Endodermal cell (in vitro differentiated cells): ENCODE data around the gene ANKH. TPM values are rescaled to one million over a fixed set of nuclear protein-coding genes. Genes with fewer than 3 reads are reported as not detected.

Experiments
- DNase-seq: peaks from one replicate; pipeline ENCODE4 v3.0.0-alpha.2; 2017
- H3K27ac ChIP-seq: 2 replicates; pipeline ENCODE4 v1.5.1; 2013; ENCODE audit warnings: mild to moderate bottlenecking, low read depth, low read length, moderate library complexity
- H3K27me3 ChIP-seq: 2 replicates; pipeline ENCODE4 v1.6.1; 2013; ENCODE audit warnings: mild to moderate bottlenecking, low read length, moderate library complexity; ENCODE audit not compliant: insufficient read depth, control insufficient read depth, poor library complexity, severe bottlenecking
- H3K36me3 ChIP-seq: 2 replicates; pipeline ENCODE4 v1.7.0; 2013; ENCODE audit warnings: mild to moderate bottlenecking, low read length, moderate library complexity; ENCODE audit not compliant: control insufficient read depth, insufficient read depth
- H3K4me1 ChIP-seq: one replicate; pipeline ENCODE4 v1.7.0; 2013; ENCODE audit warnings: low read length; ENCODE audit not compliant: control insufficient read depth, insufficient read depth
- H3K4me3 ChIP-seq: 2 replicates; pipeline ENCODE4 v1.5.1; 2013; ENCODE audit warnings: mild to moderate bottlenecking, low read length, moderate library complexity
- H3K9ac ChIP-seq: 2 replicates; pipeline ENCODE4 v1.6.1; 2013; ENCODE audit warnings: mild to moderate bottlenecking, low read length, moderate library complexity; ENCODE audit not compliant: poor library complexity, severe bottlenecking; ENCODE audit errors: extremely low read depth
- H3K9me3 ChIP-seq: 2 replicates; pipeline ENCODE4 v1.6.1; 2013; ENCODE audit warnings: mild to moderate bottlenecking, low read length, moderate library complexity; ENCODE audit not compliant: control insufficient read depth
- H3K27ac Mint-ChIP-seq: 2 replicates; pipeline ENCODE4 v1.8.0; 2020; ENCODE audit warnings: mixed read lengths
- H3K27me3 Mint-ChIP-seq: 2 replicates; pipeline ENCODE4 v1.8.0; 2021; ENCODE audit warnings: mild to moderate bottlenecking, mixed read lengths; ENCODE audit not compliant: insufficient read depth
- H3K36me3 Mint-ChIP-seq: 2 replicates; pipeline ENCODE4 v1.8.0; 2020; ENCODE audit warnings: low read depth, mixed read lengths
- H3K4me1 Mint-ChIP-seq: 2 replicates; pipeline ENCODE4 v1.8.0; 2020; ENCODE audit warnings: mixed read lengths
- H3K4me3 Mint-ChIP-seq: 2 replicates; pipeline ENCODE4 v1.8.0; 2020; ENCODE audit warnings: mild to moderate bottlenecking, moderate library complexity, mixed read lengths
- H3K9me3 Mint-ChIP-seq: 2 replicates; pipeline ENCODE4 v1.8.0; 2020; ENCODE audit warnings: mild to moderate bottlenecking, mixed read lengths
- WGBS, 2 experiments: methylation state at CpG; one replicate each; pipeline versions ENCODE4 v1.1.5 to v1.1.7; 2013; ENCODE audit warnings: missing lambda C conversion rate in 2 of 2, mixed read lengths in 1 of 2; ENCODE audit not compliant: insufficient coverage in 1 of 2, insufficient read length in 1 of 2; 5-methylcytosine and 5-hydroxymethylcytosine counted together
- total RNA-seq, 2 donors: library from RNA; stranded (reverse); fragmentation: NEBNext Ultra II Directional in 1 of 2; extraction: Animal tissue kit (Norgen Biotek cat#: 25700) in 1 of 2; gene quantifications; 2 replicates in 1 of 2; 3 replicates in 1 of 2; pipeline ENCODE4 v1.2.1, GENCODE V29; 2021
- TF ChIP-seq, protein P1 (sequence below): fragments of 200-600 bp; sonication (generic); conservative IDR thresholded peaks from 2 replicates; pipeline ENCODE4 v1.5.0; 2021; ENCODE audit warnings: antibody characterized with exemption, mild to moderate bottlenecking

Gene ANKH
- total RNA-seq, 2 donors from 2014 or later: 26.5 to 43.4 TPM

DNA sequence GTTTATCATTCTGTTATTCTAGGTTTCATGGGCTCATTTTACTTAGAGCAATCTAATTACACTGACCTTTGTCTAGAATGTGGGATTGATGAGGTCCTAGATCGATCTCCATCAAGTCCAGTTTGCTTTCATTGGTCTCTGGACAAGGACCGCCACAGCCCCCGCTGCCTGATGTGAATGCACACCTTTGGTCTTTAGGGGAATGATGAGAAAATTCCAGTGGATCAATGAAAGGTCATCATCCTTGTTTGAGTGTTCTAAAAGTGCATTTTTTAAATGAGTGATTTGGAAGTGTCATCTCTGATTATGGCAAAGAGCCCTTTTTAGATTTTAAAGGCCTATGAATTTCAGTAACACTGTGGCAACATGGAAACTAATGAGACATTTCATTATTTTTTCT lies 2.2 kb upstream of the ANKH start:
- 97 to 100% methylated on average over 3 of the region's 3 CpGs for WGBS, 2 experiments
- Histone ChIP-seq H3K9ac (no peak overlapping the region), H3K36me3 (no peaks in the 10 kb centered on the region), H3K4me1 (no peaks in the 10 kb centered on the region), H3K27ac (no peak overlapping the region), H3K9me3 (no peaks in the 10 kb centered on the region), H3K27me3 (peaks cover 23% of the 10 kb centered on the region), H3K4me3 (no peak overlapping the region)
- Mint-ChIP-seq H3K4me1 (peaks cover 12% of the 10 kb centered on the region), H3K27me3 (peaks cover 30% of the 10 kb centered on the region), H3K9me3 (no peaks in the 10 kb centered on the region), H3K4me3 (no peak overlapping the region), H3K36me3 (no peaks in the 10 kb centered on the region), H3K27ac (no peak overlapping the region)
- TF ChIP-seq, protein P1, sequence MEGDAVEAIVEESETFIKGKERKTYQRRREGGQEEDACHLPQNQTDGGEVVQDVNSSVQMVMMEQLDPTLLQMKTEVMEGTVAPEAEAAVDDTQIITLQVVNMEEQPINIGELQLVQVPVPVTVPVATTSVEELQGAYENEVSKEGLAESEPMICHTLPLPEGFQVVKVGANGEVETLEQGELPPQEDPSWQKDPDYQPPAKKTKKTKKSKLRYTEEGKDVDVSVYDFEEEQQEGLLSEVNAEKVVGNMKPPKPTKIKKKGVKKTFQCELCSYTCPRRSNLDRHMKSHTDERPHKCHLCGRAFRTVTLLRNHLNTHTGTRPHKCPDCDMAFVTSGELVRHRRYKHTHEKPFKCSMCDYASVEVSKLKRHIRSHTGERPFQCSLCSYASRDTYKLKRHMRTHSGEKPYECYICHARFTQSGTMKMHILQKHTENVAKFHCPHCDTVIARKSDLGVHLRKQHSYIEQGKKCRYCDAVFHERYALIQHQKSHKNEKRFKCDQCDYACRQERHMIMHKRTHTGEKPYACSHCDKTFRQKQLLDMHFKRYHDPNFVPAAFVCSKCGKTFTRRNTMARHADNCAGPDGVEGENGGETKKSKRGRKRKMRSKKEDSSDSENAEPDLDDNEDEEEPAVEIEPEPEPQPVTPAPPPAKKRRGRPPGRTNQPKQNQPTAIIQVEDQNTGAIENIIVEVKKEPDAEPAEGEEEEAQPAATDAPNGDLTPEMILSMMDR: no peak
- DNase-seq: no peak

DNA sequence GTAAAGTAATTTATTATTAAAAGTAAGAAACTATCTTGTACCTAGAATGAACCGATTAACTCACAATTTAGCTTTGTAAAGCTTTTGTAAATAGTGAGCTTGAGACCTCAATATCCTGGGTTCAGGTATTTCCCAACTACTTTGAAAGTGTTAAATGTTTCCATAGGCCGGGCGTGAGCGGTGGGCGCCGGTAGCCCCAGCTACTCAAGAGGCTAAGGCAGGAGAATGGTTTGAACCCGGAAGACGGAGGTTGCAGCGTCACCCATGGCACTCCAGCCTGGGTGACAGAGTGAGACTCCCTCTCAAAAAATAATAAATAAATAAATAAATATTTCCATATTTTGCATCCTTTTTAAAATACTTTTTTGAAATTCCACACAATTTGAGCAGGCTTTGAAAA lies 1.5 kb upstream of the ANKH start:
- Histone ChIP-seq H3K9ac (no peak overlapping the region), H3K9me3 (no peaks in the 10 kb centered on the region), H3K4me3 (peak overlapping the region; percentile 81), H3K4me1 (no peaks in the 10 kb centered on the region), H3K27ac (no peak overlapping the region), H3K36me3 (no peaks in the 10 kb centered on the region), H3K27me3 (peaks cover 24% of the 10 kb centered on the region)
- H3K4me1 Mint-ChIP-seq: peaks cover 12% of the 10 kb centered on the region
- no peak overlapping the region for H3K27ac Mint-ChIP-seq
- H3K36me3 Mint-ChIP-seq: no peaks in the 10 kb centered on the region
- peak; percentile 69 for DNase-seq
- TF ChIP-seq, protein P1: no peak
- H3K4me3 Mint-ChIP-seq: peak overlapping the region; percentile 71
- H3K9me3 Mint-ChIP-seq: no peaks in the 10 kb centered on the region
- WGBS, 2 experiments: 77 to 80% methylated on average over 5 to 9 of the region's 9 CpGs
- H3K27me3 Mint-ChIP-seq: peaks cover 33% of the 10 kb centered on the region

DNA sequence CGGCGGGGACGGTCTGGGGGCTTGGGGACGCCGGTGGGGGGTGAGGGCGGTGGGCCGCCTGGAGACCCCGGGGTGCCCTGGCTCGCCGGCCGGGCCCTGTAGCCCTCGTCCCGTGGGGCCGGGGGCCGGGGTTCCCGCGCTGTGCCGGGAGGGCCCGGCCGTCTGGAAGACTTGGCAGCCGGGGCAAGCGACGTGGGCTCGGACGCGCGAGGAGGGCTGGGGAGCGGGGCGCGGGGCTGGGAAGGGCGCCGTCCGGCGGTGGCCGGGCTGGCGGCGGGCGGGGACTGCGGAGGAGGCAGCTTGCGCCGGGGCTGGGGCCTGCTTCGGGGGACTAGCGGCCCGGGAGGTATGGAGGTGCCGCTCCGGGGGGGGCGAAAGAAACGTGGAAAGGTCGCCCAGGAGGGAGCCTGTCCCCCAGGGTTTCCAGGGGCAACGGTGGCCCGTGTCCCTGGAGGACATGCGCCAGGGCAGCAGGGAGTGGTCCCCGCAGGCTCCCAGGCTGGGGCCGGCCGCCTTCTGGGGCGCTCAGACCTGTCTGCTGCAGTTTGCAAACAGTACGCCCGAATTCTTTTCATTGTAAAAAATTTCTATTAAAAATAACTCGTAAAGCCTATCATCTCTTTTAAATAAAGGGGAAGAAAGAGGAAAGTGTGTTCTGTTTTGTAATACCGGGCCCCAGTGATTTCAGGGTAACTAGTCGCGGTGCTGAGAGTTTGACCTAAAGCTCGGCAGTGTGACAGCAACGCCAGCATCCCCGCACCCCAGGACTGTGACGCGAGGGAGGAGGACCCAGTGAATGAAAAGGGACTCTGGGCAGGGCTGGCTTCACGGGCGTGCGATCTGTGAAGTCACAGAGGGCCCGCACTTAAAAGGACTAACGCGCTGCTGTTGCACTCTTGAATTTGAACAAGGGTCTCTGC lies 752 bp upstream of the ANKH start:
- Mint-ChIP-seq H3K36me3 (no peaks in the 10 kb centered on the region), H3K4me1 (peaks cover 12% of the 10 kb centered on the region), H3K9me3 (no peaks in the 10 kb centered on the region), H3K27ac (peak overlapping the region; percentile 64), H3K27me3 (peaks cover 31% of the 10 kb centered on the region), H3K4me3 (peak overlapping the region; percentile 71)
- DNase-seq: peak; percentile 75
- TF ChIP-seq, protein P1: peak; percentile 47
- H3K36me3 ChIP-seq: no peaks in the 10 kb centered on the region
- H3K27ac ChIP-seq: no peak overlapping the region
- H3K9ac ChIP-seq: peak overlapping the region; percentile 17
- H3K4me1 ChIP-seq: no peaks in the 10 kb centered on the region
- no peaks in the 10 kb centered on the region for H3K9me3 ChIP-seq
- H3K4me3 ChIP-seq: peak overlapping the region; percentile 81
- WGBS, 2 experiments: 4 to 7% methylated on average over 20 to 72 of the region's 73 CpGs
- H3K27me3 ChIP-seq: peaks cover 24% of the 10 kb centered on the region
